Lower leg skin (tissue), 3 donors: Measurements from ENCODE around the gene CAPN9.

Experiments used
- POLR2A ChIP-seq, 2 donors: fragments of 450-650 bp; IDR thresholded peaks; one replicate each; pipeline ENCODE4 v1.6.1; 2016 to 2017; ENCODE audit warnings: antibody characterized with exemption in 2 of 2, mild to moderate bottlenecking in 1 of 2, moderate library complexity in 1 of 2
- TF ChIP-seq, protein P1 (sequence below), 3 donors: fragments of 450-650 bp; IDR thresholded peaks; one replicate each; pipeline ENCODE4 v1.5.1; 2016; ENCODE audit warnings: antibody characterized with exemption in 3 of 3, mild to moderate bottlenecking in 3 of 3, moderate library complexity in 2 of 3

DNA sequence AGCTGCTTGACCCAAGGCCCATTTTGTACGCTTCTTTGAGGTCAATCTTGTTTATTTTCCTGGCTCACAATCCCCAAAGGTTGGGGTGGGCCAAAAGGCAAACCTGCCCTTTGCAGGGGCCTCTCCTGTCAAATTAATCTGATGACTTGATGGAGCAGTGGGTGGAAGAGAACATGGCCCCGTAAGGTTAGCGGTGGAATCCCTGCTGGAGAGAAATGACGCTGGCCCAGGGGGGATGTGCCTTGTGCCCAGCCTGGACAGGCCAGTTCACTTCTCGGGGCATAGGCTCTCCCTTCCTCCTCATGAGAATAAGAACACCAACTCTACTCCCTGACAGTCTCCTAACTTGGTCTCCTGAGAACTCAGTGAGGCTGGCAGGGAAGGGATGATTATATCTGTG, 80.6 kb downstream of the CAPN9 start:
- TF ChIP-seq, protein P1, sequence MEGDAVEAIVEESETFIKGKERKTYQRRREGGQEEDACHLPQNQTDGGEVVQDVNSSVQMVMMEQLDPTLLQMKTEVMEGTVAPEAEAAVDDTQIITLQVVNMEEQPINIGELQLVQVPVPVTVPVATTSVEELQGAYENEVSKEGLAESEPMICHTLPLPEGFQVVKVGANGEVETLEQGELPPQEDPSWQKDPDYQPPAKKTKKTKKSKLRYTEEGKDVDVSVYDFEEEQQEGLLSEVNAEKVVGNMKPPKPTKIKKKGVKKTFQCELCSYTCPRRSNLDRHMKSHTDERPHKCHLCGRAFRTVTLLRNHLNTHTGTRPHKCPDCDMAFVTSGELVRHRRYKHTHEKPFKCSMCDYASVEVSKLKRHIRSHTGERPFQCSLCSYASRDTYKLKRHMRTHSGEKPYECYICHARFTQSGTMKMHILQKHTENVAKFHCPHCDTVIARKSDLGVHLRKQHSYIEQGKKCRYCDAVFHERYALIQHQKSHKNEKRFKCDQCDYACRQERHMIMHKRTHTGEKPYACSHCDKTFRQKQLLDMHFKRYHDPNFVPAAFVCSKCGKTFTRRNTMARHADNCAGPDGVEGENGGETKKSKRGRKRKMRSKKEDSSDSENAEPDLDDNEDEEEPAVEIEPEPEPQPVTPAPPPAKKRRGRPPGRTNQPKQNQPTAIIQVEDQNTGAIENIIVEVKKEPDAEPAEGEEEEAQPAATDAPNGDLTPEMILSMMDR (IDR thresholded peaks at IDR 0.05): no peak
- no peak for TF ChIP-seq POLR2A (IDR thresholded peaks at IDR 0.05)
